Measurements from ENCODE around the gene MRFAP1L1. TPM values are rescaled to one million over a fixed set of nuclear protein-coding genes. Genes with fewer than 3 reads are reported as not detected.

MRFAP1L1 gene
- total RNA-seq, 1 donor from 2014 or later, result 69.3 TPM

GRCh38 chr4:6684656-6685055 is 25.0 kb downstream of the MRFAP1L1 start:
- DNase-seq (ENCODE audit: low spot score, unreplicated experiment), result no peak
- peaks cover 4% of the 10 kb centered on the region for H3K36me3 Mint-ChIP-seq (ENCODE audit: insufficient read depth)
- no peaks in the 10 kb centered on the region for H3K27me3 Mint-ChIP-seq
- no peak for TF ChIP-seq CTCF (IDR thresholded peaks at IDR 0.05; ENCODE audit: unreplicated experiment)
- H3K27ac Mint-ChIP-seq, result no peak overlapping the region
- no peak overlapping the region for H3K4me3 Mint-ChIP-seq (ENCODE audit: low read depth)
- H3K9me3 Mint-ChIP-seq (ENCODE audit: low read depth), result no peaks in the 10 kb centered on the region
- H3K4me1 Mint-ChIP-seq (ENCODE audit: low read depth), result peaks cover 21% of the 10 kb centered on the region

- no peak overlapping the region for H3K4me3 Mint-ChIP-seq (ENCODE audit: low read depth)
Observed at GRCh38 chr4:6682862-6683590, 26.6 kb downstream of the MRFAP1L1 start.

GRCh38 chr4:6681191-6681590 is 28.5 kb downstream of the MRFAP1L1 start:
- Mint-ChIP-seq H3K4me3 (ENCODE audit: low read depth) (no peak overlapping the region), H3K27ac (no peak overlapping the region)
- DNase-seq (ENCODE audit: low spot score, unreplicated experiment), result no peak

More at GRCh38 chr4:6682862-6683590, 26.6 kb downstream of the MRFAP1L1 start:
- peaks cover 8% of the 10 kb centered on the region for H3K36me3 Mint-ChIP-seq (ENCODE audit: insufficient read depth)
- DNase-seq (ENCODE audit: low spot score, unreplicated experiment), result no peak
- peaks cover 6% of the 10 kb centered on the region for H3K4me1 Mint-ChIP-seq (ENCODE audit: low read depth)
- no peaks in the 10 kb centered on the region for H3K9me3 Mint-ChIP-seq (ENCODE audit: low read depth)
- H3K27ac Mint-ChIP-seq, result no peak overlapping the region
- H3K27me3 Mint-ChIP-seq, result no peaks in the 10 kb centered on the region
- no peak for TF ChIP-seq CTCF (IDR thresholded peaks at IDR 0.05; ENCODE audit: unreplicated experiment)

GRCh38 chr4:6680372-6681034 is 29.2 kb downstream of the MRFAP1L1 start:
- peak; percentile 31 for TF ChIP-seq CTCF (IDR thresholded peaks at IDR 0.05; ENCODE audit: unreplicated experiment)
- peaks cover 15% of the 10 kb centered on the region for H3K4me1 Mint-ChIP-seq (ENCODE audit: low read depth)
- H3K4me3 Mint-ChIP-seq (ENCODE audit: low read depth), result no peak overlapping the region

More at GRCh38 chr4:6681191-6681590, 28.5 kb downstream of the MRFAP1L1 start:
- H3K36me3 Mint-ChIP-seq (ENCODE audit: insufficient read depth), result peaks cover 17% of the 10 kb centered on the region
- TF ChIP-seq CTCF (IDR thresholded peaks at IDR 0.05; ENCODE audit: unreplicated experiment), result no peak
- no peaks in the 10 kb centered on the region for H3K9me3 Mint-ChIP-seq (ENCODE audit: low read depth)
- peaks cover 8% of the 10 kb centered on the region for H3K4me1 Mint-ChIP-seq (ENCODE audit: low read depth)
- no peaks in the 10 kb centered on the region for H3K27me3 Mint-ChIP-seq

GRCh38 chr4:6676722-6677558 is 32.7 kb downstream of the MRFAP1L1 start:
- H3K4me1 Mint-ChIP-seq (ENCODE audit: low read depth), result peaks cover 27% of the 10 kb centered on the region
- H3K27me3 Mint-ChIP-seq, result no peaks in the 10 kb centered on the region
- no peak for DNase-seq (ENCODE audit: low spot score, unreplicated experiment)
- peaks cover 19% of the 10 kb centered on the region for H3K36me3 Mint-ChIP-seq (ENCODE audit: insufficient read depth)
- H3K4me3 Mint-ChIP-seq (ENCODE audit: low read depth), result peak overlapping the region; percentile 2
- no peaks in the 10 kb centered on the region for H3K9me3 Mint-ChIP-seq (ENCODE audit: low read depth)
- TF ChIP-seq CTCF (IDR thresholded peaks at IDR 0.05; ENCODE audit: unreplicated experiment), result no peak
- H3K27ac Mint-ChIP-seq, result peak overlapping the region; percentile 35

More at GRCh38 chr4:6680372-6681034, 29.2 kb downstream of the MRFAP1L1 start:
- no peaks in the 10 kb centered on the region for H3K9me3 Mint-ChIP-seq (ENCODE audit: low read depth)
- no peak for DNase-seq (ENCODE audit: low spot score, unreplicated experiment)
- no peaks in the 10 kb centered on the region for H3K27me3 Mint-ChIP-seq
- no peak overlapping the region for H3K27ac Mint-ChIP-seq
- peaks cover 19% of the 10 kb centered on the region for H3K36me3 Mint-ChIP-seq (ENCODE audit: insufficient read depth)

Measured in progenitor cell of endocrine pancreas (in vitro differentiated cells).